GM18519 (cell line): Measurements from ENCODE around the gene NXN.
A peak's percentile ranks its signal among the peaks of the same experiment; 100 is the strongest.
"Not testable (repeated sequence)": the region's sequence is repeated elsewhere in the genome, so short reads cannot be mapped to it uniquely, and the experiment has no call there.

Experiments used
- ATAC-seq: cut with Tn5 transposase; IDR thresholded peaks from one replicate; pipeline ENCODE4 v1.9.1; 2021; ENCODE audit warnings: mild to moderate bottlenecking, moderate library complexity; ENCODE audit not compliant: unreplicated experiment, low FRiP score

Gene NXN

DNA sequence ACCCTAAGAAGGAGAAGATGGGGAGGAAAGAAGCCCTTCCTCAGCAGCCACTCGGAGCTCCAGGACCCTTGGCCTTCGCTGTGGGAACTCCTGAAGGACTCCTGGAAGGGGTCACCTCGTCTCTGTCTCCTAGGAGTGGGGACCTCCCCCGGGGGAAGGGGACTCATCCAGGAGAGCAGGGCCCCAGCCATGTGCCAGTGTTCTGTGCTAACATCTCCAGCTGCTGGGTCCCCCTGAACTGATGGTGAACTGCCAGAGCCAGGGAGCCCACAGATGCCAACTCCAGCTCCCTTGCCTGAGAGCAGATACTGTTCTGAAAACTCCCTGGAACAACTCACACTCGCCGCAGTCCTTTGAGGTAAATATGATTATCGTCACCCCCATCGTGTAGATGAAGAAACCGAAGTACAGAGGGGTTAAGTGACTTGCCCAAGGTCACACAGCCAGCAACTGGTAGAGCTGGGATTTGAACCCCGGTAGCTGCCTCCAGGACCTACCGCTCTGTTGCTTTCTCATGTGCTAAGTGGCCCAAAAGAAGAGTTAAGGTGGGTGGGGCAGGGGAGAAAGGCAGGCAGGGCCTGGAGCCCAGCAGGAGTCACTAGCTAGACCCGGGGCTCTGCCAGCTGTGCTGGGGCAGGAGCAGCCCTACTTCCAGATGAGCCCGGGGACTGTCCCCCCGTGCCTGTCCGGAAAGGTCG, 27.9 kb upstream of the NXN start:
- no peak for ATAC-seq

DNA sequence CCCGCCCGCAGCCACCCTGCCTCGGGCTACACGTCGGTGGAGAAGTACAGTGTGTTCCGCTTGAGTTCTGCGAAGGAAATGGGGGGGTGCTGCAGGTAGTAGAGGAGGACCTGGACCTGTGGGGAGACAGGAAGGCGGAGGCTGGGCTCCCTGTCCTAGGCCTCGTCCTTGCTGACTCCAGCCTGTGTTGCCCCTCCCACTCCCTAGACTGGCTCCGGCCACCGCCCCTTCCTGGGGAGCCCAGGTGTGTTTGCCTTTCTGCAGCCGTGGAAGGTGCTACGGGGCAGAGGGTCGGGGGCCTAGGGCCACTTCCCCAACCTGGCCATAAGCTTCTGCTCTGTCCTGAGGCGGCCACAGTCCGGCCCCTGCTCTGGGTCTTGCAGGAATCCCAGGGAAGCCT, 26.5 kb upstream of the NXN start:
- ATAC-seq: no peak

DNA sequence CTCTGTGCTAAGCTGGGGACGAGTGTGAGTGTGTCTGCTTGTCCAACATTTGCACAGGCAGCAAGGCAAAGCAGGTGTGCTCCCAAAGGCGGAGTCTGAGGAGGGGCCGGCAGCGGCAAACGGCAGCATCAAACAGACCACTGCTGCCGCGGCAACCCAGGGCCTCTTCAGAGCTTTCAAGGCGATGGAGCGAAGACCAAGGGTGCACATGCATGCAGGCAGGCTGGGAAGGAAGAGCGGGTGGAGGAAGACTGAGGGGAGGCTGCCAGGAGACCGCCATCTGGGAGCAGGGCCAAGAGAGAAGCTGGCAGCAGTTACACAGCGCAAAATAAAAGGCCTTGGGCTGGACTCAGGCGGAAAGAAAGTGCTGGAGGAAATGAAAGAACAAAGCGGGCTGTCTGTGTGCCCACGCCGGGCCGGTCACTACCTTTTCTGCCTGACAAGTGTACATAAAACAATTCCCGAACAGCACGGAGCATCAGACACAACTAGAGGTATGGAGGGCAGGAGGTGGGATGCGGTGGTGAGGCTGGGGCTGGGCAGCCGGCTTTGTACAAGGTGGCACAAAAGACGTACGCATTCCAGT, 25.9 kb upstream of the NXN start:
- no peak for ATAC-seq

DNA sequence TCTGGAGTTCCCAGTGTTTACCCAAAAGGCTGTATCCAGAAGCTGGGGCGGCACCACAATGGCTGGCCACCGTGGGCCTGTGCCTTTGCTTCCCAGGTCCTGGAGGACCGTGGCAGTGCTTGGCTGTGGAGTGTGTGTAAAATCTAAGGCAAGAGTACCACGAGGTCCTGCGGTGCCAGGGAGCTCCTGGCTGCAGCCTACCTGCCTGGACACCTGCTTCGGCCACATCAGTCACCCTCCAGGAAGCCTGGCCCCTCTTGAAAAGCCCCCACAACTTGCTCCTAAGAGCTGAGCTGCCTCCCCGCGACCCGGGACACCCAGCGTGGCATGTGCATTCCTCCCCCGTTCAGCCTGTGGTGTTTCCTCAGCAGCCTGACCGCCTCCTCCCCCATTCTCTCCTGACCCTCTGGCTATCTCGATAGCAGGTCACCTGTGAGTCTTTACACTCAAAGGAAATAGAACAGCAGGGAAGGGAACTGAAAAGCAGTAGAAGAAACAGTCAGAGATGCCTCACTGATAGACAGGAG, 25.3 kb upstream of the NXN start:
- no peak for ATAC-seq

DNA sequence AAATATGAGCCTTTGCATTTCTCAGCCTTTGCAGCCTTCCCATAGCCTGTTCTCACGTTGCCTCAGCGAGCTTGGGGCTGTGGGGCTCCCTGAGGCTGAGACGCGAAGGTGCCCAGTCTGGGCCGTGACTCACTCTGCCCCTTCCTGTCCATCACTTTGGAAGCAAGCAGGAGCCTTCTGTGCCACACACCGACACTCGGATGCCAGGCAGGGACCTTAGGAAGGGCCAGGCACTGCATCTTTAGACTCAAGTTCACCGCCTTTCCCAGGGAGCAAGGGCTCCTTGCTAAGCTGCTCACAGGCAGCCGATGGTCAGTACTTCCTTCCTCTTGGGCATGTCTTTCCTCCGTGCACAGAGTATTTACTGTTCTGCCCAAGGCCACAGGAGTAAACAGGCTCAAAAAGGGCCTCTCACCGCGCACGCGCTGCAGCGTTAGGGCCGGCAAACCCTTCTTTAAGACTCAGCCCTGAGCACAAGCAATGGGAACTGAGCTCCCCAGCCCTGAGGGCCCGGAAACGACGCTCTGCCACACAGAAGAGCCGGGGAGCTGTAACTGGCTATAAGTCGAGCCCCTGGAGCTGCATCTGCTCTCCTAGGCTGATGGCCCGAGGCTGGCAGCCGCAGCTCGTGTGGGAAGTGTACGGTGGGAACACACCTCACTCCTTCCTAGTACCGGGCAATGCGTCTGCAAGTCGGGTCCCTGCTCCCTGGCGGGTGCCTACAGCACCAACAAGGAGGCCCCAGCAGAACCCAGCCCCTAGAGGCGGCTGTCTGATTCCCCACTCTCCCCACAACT, 24.6 kb upstream of the NXN start:
- no peak for ATAC-seq

DNA sequence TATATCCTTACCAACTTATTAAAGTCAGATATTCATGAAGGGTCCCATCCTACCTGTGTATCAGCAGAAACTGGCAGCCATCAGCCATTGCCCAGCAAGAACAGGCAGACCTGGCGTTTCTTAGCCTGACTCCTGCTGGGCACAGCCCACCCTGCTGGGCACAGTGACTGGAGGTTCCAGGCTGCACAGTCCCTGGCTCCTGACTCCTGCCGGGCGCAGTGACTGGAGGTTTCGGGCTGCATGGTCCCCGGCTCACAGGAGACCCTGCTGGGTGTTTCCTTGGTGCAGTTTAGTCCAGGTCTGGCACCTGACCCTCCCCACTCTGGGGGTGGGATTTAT, 24.0 kb upstream of the NXN start:
- ATAC-seq: no peak

DNA sequence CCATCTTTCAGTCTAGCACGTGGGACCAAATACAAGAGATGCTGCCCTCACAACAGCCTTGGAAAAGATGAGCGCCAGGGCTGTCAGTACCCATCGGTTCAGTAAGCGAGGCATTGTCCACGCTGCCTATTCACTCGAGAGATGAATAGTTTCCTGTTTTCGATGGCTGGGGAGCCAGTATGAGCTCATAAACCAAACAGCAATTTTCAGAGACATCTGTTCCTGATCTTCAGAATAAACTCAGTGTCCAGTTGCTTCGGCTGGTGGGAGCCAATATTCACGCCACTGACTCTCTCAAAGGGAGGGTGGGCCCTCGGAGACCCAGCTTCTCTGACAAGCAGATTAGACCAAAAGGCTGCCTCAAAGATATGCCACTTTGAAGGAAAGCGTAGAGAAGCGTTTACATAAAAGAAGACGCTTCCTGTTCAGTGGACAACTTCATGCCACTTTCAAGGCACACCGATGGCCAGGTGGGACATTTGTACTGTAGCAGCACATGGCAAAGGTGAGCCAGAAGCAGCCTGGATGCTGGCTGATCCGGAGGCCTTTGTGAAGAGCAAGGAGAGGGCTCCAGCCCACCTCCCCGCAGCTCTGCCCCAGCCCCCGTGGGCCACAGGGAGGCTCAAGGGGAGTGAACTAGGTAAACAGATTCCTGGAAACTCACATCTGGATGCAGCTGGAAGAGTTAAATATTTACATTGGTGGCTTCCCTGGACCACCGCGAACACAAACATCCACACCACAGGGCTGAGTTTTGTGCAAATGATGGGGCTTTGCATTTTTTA, 23.4 kb upstream of the NXN start:
- no peak for ATAC-seq

DNA sequence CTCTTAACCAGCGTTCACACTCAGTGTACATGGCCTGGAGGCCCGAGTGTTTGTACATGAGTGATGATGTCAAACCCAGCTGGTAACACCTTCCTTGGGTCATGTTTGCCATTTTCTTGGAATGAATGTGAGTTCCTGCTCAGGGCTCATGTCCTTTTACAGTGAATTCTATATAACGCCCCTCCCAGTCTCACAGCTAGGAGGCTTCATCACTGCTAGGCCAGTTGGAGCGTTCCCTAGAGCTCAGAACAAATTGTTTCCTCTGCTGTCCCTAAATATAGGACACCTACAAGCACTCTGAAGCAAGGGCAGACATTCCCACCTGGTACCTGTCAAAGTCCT, 22.8 kb upstream of the NXN start:
- no peak for ATAC-seq

DNA sequence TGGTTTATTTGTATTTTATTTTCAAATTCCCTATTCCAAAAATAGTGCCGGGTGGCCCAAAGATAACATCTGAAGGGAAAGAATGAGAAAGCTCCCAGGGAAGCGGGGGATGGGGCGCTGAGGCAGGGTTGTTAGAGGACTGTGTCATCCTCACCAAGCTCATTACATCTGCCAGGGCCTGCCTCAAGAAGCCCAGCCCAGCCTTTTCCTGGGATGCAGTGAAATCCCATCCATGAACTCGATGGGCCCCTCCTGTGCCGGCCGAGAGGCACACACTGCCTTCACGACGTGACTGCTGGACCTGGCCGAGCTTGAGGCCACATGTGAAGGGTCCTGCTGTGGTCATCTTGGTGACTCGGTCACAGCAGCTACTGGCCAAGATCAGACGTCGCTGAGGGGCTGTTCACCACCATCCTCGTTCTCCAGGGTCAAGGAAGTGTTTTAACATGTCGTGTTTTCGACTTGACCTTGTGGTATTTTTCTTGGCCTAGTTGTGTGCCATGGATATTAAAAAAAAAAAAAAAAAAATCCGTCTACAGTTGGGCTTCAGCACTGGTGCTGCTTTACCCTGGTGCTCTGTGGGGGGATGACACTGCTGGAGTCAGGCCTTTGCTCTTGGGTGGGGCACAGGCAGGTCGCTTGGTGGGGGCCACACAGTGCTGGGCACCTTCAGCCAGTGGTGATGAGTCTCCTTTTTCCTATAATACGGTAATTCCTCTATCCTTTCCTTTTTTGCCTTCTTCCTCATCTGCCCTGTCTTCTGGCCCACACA, 22.2 kb upstream of the NXN start:
- no peak for ATAC-seq

DNA sequence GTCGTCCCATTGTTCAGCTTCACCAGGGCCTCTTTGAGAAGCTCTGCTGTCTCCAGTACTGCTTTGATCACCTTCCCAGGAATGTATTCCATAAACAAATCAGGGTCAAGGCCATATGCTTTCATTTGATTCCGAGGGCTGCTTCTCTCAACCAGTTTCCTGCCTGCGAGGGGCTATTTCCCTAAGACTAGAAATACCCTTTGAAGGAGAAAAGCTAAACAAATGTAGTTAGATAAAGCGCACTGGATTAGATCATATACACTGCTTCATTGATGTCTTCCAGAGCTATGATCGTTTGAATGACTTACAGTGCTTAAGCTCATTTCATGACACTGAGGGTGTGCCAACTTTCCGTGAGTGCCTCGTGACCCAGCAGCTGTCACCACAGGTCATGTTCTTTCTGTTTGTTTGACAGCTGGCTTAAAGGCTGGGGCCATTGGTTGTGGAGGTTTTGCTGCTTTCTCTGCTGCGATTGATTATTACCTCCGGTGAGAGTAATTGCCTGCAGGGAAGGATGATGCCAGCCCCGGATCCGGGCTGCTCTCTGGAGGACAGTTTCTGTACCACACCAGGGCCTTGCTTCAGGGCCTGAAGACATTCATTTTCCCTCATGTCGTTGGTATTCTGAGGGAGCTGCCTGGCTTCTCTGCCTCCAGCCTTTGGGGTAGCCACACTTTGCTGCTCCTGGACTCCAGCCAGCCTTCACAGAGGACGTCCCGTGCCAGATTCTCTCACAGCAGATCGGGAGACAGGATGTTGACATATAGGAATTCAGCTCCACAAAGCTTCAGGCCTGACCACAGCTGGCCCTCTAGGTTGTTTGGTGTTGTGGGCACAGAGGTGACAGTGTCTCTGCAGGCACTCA, 21.3 kb upstream of the NXN start:
- ATAC-seq: no peak

DNA sequence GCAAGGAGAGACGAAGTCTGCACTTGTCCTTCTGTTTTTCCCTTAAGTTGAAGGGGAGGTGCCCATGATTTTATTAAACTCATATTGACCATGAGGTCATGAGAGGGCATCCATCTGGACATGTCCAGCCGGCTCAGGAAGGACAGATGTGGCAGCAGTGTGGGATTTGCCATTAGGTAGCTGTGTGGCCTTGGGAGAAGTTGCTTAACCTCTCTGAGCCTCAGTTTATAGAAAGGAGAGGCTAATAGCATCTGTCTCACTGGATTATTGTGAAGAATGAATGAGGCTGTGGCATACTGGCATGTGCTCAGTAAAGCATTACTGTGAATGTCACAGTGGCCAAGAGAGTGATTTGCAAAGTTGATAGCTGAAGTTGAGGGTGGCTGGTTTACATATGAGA, 18.5 kb upstream of the NXN start:
- no peak for ATAC-seq

DNA sequence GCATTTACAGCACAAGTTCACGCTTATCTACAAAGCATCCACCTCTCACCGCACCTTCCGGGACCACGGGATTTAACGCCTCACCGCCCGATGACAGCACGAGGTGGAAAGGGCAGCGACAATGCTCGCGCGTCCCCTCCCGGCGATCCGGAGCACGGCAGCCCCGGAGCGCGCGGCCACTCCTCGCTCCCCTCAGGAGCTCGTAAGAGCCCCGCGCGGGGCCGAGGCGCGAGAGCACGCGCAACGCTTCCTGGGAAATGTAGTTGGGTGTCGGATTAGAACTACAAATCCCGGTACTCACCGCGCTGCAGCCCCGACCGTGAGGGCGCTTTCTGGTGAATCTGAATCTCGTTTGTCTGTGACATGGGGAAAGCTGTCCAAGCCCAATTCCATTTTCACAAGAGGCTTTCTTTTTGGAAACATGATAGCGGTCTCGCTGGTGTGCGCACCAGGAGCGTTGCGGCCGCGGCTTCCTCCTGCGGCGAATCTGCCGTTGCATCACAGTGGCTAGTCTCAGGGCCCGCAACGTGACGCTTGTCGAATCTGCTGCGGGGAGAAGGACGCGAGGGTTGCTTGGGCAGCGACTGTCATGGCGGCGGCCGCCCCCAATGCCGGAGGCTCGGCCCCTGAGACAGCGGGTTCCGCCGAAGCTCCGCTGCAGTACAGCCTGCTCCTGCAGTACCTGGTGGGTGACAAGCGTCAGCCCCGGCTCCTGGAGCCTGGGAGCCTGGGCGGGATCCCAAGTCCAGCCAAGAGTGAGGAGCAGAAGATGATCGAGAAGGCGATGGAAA, 17.2 kb upstream of the NXN start, which contains the start of gene TIMM22:
Gene TIMM22, plus strand, starts transcription at position 576 of the 791 bp plus-strand sequence. Its CDS starts 14 bp downstream, at position 590.
- peak; percentile 74 for ATAC-seq

DNA sequence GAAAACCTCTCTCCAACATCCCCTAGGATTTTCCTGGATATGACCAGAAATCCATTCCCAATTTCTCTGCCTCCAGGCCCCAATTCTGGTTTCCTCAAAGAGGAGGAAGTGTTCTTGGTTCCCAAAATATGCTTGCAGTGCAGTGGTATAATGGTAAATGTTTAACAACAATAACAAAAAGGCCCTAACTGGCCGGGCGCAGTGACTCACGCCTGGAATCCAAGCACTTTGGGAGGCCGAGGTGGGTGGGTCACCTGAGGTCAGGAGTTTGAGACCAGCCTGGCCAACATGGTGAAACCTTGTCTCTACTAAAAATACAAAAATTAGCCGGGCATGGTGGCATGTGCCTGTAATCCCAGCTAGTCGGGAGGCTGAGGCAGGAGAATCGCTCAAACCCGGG, 15.7 kb upstream of the NXN start:
- not testable (repeated sequence) for ATAC-seq

DNA sequence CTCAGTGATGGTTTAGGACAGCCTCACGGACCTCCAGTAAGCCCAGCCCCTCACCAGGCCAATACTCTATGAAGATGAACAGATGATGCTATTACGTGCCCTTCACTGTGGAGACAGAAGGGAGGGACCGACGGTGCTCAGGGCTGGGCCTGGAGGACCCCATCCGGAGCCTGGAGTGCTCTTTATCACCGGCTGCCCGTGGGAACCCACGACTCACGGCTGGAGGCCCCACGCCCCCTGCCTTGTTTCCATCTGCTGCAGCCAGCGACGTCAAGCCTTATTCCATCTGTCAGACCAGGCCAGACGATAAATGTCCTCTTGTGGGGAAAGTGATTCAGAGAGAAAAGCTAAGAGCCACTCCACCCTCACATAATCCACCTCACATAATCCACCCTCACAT, 13.4 kb upstream of the NXN start:
- ATAC-seq: no peak

DNA sequence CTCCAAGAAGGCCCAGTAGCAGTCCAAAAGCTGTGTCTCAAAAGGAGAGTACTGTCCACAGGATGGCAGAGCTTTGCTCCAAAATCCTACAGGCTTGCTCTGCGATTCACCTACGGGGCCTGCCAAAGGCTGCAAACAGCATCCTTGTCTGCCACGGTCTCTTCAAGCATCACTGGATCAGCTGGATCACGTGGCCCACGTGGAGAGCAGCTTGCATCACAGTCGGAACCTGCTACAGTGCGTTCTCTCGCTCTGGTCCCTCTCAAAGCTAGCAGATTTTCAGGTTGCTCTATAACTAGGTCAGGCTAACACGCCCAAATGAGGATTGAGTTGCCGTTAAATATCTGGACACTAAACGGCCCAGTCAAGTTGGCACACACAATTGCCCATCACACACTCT, 9.0 kb upstream of the NXN start:
- no peak for ATAC-seq

DNA sequence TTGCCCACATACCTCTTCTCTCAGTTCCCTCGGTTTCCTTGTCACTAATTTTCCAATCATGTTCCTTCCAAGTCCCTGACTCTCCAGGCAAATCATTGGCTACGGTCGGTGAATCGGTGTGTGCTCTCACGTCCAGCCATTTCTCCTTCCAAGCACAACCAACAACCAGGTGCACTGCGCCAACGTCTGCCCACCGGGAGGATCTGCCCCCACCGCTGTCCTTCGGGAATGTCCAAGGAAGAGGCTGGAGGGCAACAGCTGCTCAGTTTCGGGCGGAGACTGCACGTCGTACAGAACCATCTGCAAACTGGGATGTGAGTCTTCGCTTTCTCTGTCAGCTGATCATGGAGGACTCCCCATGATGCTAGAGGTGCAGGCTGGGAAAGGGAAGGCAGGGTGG, 8.4 kb upstream of the NXN start:
- no peak for ATAC-seq

DNA sequence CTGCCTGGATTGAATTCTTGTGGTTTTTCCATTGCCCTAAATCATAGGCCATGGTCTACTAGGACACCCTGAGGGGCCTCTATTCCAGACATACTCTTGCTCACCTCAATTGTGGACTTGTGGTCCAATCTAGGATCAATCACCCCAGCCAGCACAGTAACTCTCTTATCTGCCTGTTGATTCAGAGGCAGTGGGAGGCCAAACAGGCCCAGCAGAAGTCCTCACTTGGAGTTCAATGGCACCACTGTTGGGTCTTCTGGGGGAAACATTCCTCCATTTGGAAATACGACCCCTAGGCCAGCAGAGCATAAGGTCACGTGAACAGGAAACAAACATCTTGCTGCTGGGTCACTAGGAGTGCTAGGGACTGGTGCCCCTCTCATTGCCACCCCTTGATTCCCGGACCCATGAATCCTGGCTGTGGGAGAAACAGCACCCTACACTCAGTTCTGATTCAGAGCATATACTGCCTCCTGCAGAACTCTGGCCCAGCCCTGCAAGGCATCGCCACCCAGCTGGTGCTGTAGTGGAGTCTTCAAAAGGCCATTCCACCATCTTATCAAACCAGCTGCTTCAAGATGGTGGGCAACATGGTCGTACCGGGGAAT, 6.8 kb upstream of the NXN start:
- ATAC-seq: no peak

DNA sequence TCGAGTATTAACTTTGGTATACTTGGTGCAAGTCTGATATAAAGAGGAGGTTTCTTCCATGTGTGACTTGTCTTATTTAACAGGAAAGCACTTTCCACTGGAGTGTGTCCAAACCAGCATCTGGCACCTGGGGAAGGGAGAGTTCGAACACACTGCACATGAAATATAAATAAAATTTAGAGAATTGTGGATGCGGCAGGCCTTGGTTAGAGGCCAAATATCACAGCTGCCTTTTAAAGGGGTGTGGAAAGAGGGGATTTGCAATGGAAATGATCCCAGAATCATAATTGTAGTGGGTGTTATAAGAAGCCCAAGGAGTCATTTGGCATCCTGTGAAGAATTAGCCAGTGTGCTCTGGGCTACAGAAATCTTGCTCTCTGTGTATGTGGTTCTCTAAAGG, 4.3 kb upstream of the NXN start:
- ATAC-seq: no peak
